ENCODE data around the gene COL26A1. TPM values are rescaled to one million over a fixed set of nuclear protein-coding genes. Genes with fewer than 3 reads are reported as not detected.
A peak's percentile ranks its signal among the peaks of the same experiment; 100 is the strongest.

Gene COL26A1
- total RNA-seq, 2 experiments from 2014 or later, result not detected

GRCh38 chr7:101397770-101398324 is 35.2 kb downstream of the COL26A1 start:
- no TSS peak for BruUV-seq (replicated peaks)
- H2AFZ ChIP-seq (ENCODE audit: low read length), result no peak overlapping the region
- CTCF ChIA-PET (ENCODE audit: unreplicated experiment), result no interaction called here
- no peaks in the 10 kb centered on the region for H3K9me3 ChIP-seq (ENCODE audit: low read length)
- H3K27ac ChIP-seq (ENCODE audit: low read depth, low read length, poor library complexity, severe bottlenecking), result no peak overlapping the region
- H3K36me3 ChIP-seq (ENCODE audit: insufficient read depth, low read length), result no peaks in the 10 kb centered on the region
- no peaks in the 10 kb centered on the region for H3K79me2 ChIP-seq (ENCODE audit: insufficient read depth, low read depth, low read length)
- no peaks in the 10 kb centered on the region for H3K4me1 ChIP-seq (ENCODE audit: insufficient read depth, low read length, poor library complexity, severe bottlenecking)
- DNase-seq (ENCODE audit: low spot score), result no peak
- H3K4me2 ChIP-seq (ENCODE audit: low read length), result no peak overlapping the region
- no peaks in the 10 kb centered on the region for H4K20me1 ChIP-seq (ENCODE audit: insufficient read depth, low read length)
- no peak for TF ChIP-seq EZH2phosphoT487 (IDR thresholded peaks at IDR 0.05; ENCODE audit: borderline replicate concordance, low read depth, low read length)
- TF ChIP-seq CTCF (conservative IDR thresholded peaks at IDR 0.05; ENCODE audit: low read length), result peak; percentile 50
- intact Hi-C loops (cut with micrococcal nuclease; ENCODE audit: unreplicated experiment), result no loop called here
- H3K4me3 ChIP-seq (ENCODE audit: low read depth, low read length, poor library complexity, severe bottlenecking), result no peak overlapping the region
- H3K9me2 ChIP-seq (ENCODE audit: insufficient read depth, low read length), result no peaks in the 10 kb centered on the region
- POLR2A ChIA-PET, result no interaction called here

- POLR2A ChIA-PET, result no interaction called here
- no TSS peak for BruUV-seq (replicated peaks)
- Histone ChIP-seq H3K4me1 (ENCODE audit: insufficient read depth, low read length, poor library complexity, severe bottlenecking) (no peaks in the 10 kb centered on the region), H2AFZ (ENCODE audit: low read length) (no peak overlapping the region), H3K9me2 (ENCODE audit: insufficient read depth, low read length) (no peaks in the 10 kb centered on the region), H3K36me3 (ENCODE audit: insufficient read depth, low read length) (no peaks in the 10 kb centered on the region), H4K20me1 (ENCODE audit: insufficient read depth, low read length) (no peaks in the 10 kb centered on the region), H3K79me2 (ENCODE audit: insufficient read depth, low read depth, low read length) (no peaks in the 10 kb centered on the region), H3K4me2 (ENCODE audit: low read length) (no peak overlapping the region), H3K9me3 (ENCODE audit: low read length) (no peaks in the 10 kb centered on the region), H3K4me3 (ENCODE audit: low read depth, low read length, poor library complexity, severe bottlenecking) (no peak overlapping the region), H3K27ac (ENCODE audit: low read depth, low read length, poor library complexity, severe bottlenecking) (no peak overlapping the region)
- no peak for DNase-seq (ENCODE audit: low spot score)
- CTCF ChIA-PET (ENCODE audit: unreplicated experiment), result interaction anchor here (0.6 kb wide), 1 partner anchor 61 kb away, joined by 3 read pairs; no protein-coding TSS in a partner anchor
- TF ChIP-seq CTCF (conservative IDR thresholded peaks at IDR 0.05; ENCODE audit: low read length), result no peak
- TF ChIP-seq EZH2phosphoT487 (IDR thresholded peaks at IDR 0.05; ENCODE audit: borderline replicate concordance, low read depth, low read length), result no peak
- intact Hi-C loops (cut with micrococcal nuclease; ENCODE audit: unreplicated experiment), result no loop called here
Observed at GRCh38 chr7:101398396-101399289, 36.0 kb downstream of the COL26A1 start.

GRCh38 chr7:101399759-101400158 is 37.1 kb downstream of the COL26A1 start:
- TF ChIP-seq EZH2phosphoT487 (IDR thresholded peaks at IDR 0.05; ENCODE audit: borderline replicate concordance, low read depth, low read length), result no peak
- no peak for TF ChIP-seq CTCF (conservative IDR thresholded peaks at IDR 0.05; ENCODE audit: low read length)
- no peaks in the 10 kb centered on the region for H3K79me2 ChIP-seq (ENCODE audit: insufficient read depth, low read depth, low read length)
- H3K4me1 ChIP-seq (ENCODE audit: insufficient read depth, low read length, poor library complexity, severe bottlenecking), result no peaks in the 10 kb centered on the region
- H3K27ac ChIP-seq (ENCODE audit: low read depth, low read length, poor library complexity, severe bottlenecking), result no peak overlapping the region
- ChIA-PET POLR2A (no interaction called here), CTCF (ENCODE audit: unreplicated experiment) (no interaction called here)
- no peak overlapping the region for H3K4me3 ChIP-seq (ENCODE audit: low read depth, low read length, poor library complexity, severe bottlenecking)
- H3K36me3 ChIP-seq (ENCODE audit: insufficient read depth, low read length), result no peaks in the 10 kb centered on the region
- no TSS peak for BruUV-seq (replicated peaks)
- H3K9me3 ChIP-seq (ENCODE audit: low read length), result no peaks in the 10 kb centered on the region
- no peaks in the 10 kb centered on the region for H3K9me2 ChIP-seq (ENCODE audit: insufficient read depth, low read length)
- H2AFZ ChIP-seq (ENCODE audit: low read length), result no peak overlapping the region
- intact Hi-C loops (cut with micrococcal nuclease; ENCODE audit: unreplicated experiment), result no loop called here
- no peaks in the 10 kb centered on the region for H4K20me1 ChIP-seq (ENCODE audit: insufficient read depth, low read length)
- no peak overlapping the region for H3K4me2 ChIP-seq (ENCODE audit: low read length)
- DNase-seq (ENCODE audit: low spot score), result no peak

All from OCI-LY7 (cell line).